ENCODE results near the gene LGALS12. TPM values are rescaled to one million over a fixed set of nuclear protein-coding genes. Genes with fewer than 3 reads are reported as not detected.

LGALS12 gene
- polyA plus RNA-seq, 2 of the 4 experiments (the other 2 are of a cell fraction): not detected

DNA sequence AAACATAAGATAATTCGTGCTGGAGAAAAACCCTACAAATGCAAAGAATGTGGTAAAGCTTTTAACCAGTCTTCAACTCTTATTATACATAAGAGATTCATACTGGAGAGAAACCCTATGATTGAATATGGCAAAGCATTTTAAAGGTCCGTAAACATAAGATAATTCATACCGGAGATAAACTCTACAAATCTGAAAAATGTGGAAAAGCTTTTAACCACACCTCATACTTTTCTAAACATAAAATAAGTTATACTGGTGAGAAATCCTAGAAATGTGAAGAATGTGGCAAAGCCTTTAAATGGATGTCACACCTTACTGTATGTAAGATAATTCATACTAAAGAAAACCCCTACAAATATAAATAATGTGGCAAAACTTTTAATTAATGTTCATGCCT lies 35.6 kb upstream of the LGALS12 start:
- Histone ChIP-seq H3K9me3 (peaks cover 25% of the 10 kb centered on the region), H3K4me3 (no peak overlapping the region), H3K4me1 (no peaks in the 10 kb centered on the region), H3K27ac (no peak overlapping the region), H3K4me2 (no peak overlapping the region)
- ChIA-PET CTCF (interaction anchor here (1.1 to 1.2 kb wide), 2 partner anchors 8 to 9 kb away, joined by 4 read pairs; no protein-coding TSS in a partner anchor), POLR2A (no interaction called here)
- 33% methylated on average over 3 of the region's 3 CpGs for WGBS (ENCODE audit: missing lambda C conversion rate)
- FAIRE-seq (no peak), ATAC-seq (no peak), DNase-seq (ENCODE audit: low read depth in 1 of 2, low spot score in 1 of 2) (no peak)
- TF ChIP-seq, protein P1, sequence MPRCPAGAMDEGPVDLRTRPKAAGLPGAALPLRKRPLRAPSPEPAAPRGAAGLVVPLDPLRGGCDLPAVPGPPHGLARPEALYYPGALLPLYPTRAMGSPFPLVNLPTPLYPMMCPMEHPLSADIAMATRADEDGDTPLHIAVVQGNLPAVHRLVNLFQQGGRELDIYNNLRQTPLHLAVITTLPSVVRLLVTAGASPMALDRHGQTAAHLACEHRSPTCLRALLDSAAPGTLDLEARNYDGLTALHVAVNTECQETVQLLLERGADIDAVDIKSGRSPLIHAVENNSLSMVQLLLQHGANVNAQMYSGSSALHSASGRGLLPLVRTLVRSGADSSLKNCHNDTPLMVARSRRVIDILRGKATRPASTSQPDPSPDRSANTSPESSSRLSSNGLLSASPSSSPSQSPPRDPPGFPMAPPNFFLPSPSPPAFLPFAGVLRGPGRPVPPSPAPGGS (IDR thresholded peaks at IDR 0.05): no peak
- no peak for TF ChIP-seq MYC (IDR thresholded peaks at IDR 0.05; ENCODE audit: borderline replicate concordance, low read length)
- TF ChIP-seq NPAS2 (CRISPR knock-in tag; IDR thresholded peaks at IDR 0.05; ENCODE audit: borderline replicate concordance): no peak
- no peak for TF ChIP-seq ZFP36 (IDR thresholded peaks at IDR 0.05; ENCODE audit: borderline replicate concordance, partially characterized antibody)
- no peak for TF ChIP-seq CEBPB (IDR thresholded peaks at IDR 0.05)
- TF ChIP-seq PHF8 (IDR thresholded peaks at IDR 0.05; ENCODE audit: borderline replicate concordance, low read depth): no peak
- no peak for TF ChIP-seq CBX2 (IDR thresholded peaks at IDR 0.05; ENCODE audit: borderline replicate concordance, low read depth)
- no peak for TF ChIP-seq CHD2 (IDR thresholded peaks at IDR 0.05; ENCODE audit: low read length, partially characterized antibody)
- TF ChIP-seq HEYL (CRISPR knock-in tag; IDR thresholded peaks at IDR 0.05): no peak
- TF ChIP-seq FOSL2 (IDR thresholded peaks at IDR 0.05): no peak
- no peak for TF ChIP-seq FOSL2 (CRISPR knock-in tag; IDR thresholded peaks at IDR 0.05)
- no peak for TF ChIP-seq HOXB5 (CRISPR knock-in tag; IDR thresholded peaks at IDR 0.05)
- no peak for TF ChIP-seq ZNF302 (CRISPR knock-in tag; IDR thresholded peaks at IDR 0.05)
- TF ChIP-seq, protein P2, sequence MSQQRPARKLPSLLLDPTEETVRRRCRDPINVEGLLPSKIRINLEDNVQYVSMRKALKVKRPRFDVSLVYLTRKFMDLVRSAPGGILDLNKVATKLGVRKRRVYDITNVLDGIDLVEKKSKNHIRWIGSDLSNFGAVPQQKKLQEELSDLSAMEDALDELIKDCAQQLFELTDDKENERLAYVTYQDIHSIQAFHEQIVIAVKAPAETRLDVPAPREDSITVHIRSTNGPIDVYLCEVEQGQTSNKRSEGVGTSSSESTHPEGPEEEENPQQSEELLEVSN (IDR thresholded peaks at IDR 0.05; ENCODE audit: borderline replicate concordance, low read depth): no peak
- no peak for TF ChIP-seq EP300 (IDR thresholded peaks at IDR 0.05)
- TF ChIP-seq EHMT2 (IDR thresholded peaks at IDR 0.05; ENCODE audit: low read depth): no peak
- no peak for TF ChIP-seq NR3C1 (IDR thresholded peaks at IDR 0.05)
- TF ChIP-seq CHD4 (IDR thresholded peaks at IDR 0.05; ENCODE audit: borderline replicate concordance): no peak

- FAIRE-seq (no peak), DNase-seq (ENCODE audit: low read depth in 1 of 2, low spot score in 1 of 2) (no peak), ATAC-seq (no peak)
- CTCF ChIA-PET: interaction anchor here (1.1 kb wide), 1 partner anchor 163 kb away, joined by 3 read pairs; no protein-coding TSS in a partner anchor
- H3K4me1 ChIP-seq: no peaks in the 10 kb centered on the region
- no peak overlapping the region for H3K4me3 ChIP-seq
- H3K4me2 ChIP-seq: no peak overlapping the region
- peaks cover 36% of the 10 kb centered on the region for H3K9me3 ChIP-seq
- POLR2A ChIA-PET: no interaction called here
- no peak overlapping the region for H3K27ac ChIP-seq
- WGBS (ENCODE audit: missing lambda C conversion rate): 40% methylated on average over 3 of the region's 3 CpGs
- TF ChIP-seq MAZ (IDR thresholded peaks at IDR 0.05; ENCODE audit: borderline replicate concordance, low read depth, low read length) (no peak), CEBPB (IDR thresholded peaks at IDR 0.05) (peak; percentile 57 to 78; a peak in 3 of 4 replicates)
Observed at GRCh38 chr11:63472372-63472771, 33.5 kb upstream of the LGALS12 start.

GRCh38 chr11:63476618-63477017 lies 29.3 kb upstream of the LGALS12 start:
- Histone ChIP-seq H3K4me3 (no peak overlapping the region), H3K9me3 (peaks cover 27% of the 10 kb centered on the region), H3K4me1 (no peaks in the 10 kb centered on the region; the same call in 2 of the 3 replicates), H3K27ac (no peak overlapping the region), H3K4me2 (no peak overlapping the region)
- peak in 1 of 2 experiments; percentile 11 for DNase-seq (ENCODE audit: low read depth in 1 of 2, low spot score in 1 of 2)
- CTCF ChIA-PET: no interaction called here
- no peak for FAIRE-seq
- TF ChIP-seq NPAS2 (CRISPR knock-in tag; IDR thresholded peaks at IDR 0.05; ENCODE audit: borderline replicate concordance) (no peak), HEYL (CRISPR knock-in tag; IDR thresholded peaks at IDR 0.05) (no peak), JUN (IDR thresholded peaks at IDR 0.05) (no peak), RAD21 (conservative IDR thresholded peaks at IDR 0.05 in 1 of 2, IDR thresholded peaks at IDR 0.05 in 1 of 2) (no peak), KDM1A (IDR thresholded peaks at IDR 0.05; ENCODE audit: low read depth) (no peak), HMGXB4 (CRISPR knock-in tag; IDR thresholded peaks at IDR 0.05; ENCODE audit: borderline replicate concordance) (no peak), EHF (CRISPR knock-in tag; IDR thresholded peaks at IDR 0.05) (no peak), HOXB13 (CRISPR knock-in tag; IDR thresholded peaks at IDR 0.05; ENCODE audit: low read depth) (no peak), ZC3H11A (IDR thresholded peaks at IDR 0.05) (no peak)
- TF ChIP-seq, protein P3, sequence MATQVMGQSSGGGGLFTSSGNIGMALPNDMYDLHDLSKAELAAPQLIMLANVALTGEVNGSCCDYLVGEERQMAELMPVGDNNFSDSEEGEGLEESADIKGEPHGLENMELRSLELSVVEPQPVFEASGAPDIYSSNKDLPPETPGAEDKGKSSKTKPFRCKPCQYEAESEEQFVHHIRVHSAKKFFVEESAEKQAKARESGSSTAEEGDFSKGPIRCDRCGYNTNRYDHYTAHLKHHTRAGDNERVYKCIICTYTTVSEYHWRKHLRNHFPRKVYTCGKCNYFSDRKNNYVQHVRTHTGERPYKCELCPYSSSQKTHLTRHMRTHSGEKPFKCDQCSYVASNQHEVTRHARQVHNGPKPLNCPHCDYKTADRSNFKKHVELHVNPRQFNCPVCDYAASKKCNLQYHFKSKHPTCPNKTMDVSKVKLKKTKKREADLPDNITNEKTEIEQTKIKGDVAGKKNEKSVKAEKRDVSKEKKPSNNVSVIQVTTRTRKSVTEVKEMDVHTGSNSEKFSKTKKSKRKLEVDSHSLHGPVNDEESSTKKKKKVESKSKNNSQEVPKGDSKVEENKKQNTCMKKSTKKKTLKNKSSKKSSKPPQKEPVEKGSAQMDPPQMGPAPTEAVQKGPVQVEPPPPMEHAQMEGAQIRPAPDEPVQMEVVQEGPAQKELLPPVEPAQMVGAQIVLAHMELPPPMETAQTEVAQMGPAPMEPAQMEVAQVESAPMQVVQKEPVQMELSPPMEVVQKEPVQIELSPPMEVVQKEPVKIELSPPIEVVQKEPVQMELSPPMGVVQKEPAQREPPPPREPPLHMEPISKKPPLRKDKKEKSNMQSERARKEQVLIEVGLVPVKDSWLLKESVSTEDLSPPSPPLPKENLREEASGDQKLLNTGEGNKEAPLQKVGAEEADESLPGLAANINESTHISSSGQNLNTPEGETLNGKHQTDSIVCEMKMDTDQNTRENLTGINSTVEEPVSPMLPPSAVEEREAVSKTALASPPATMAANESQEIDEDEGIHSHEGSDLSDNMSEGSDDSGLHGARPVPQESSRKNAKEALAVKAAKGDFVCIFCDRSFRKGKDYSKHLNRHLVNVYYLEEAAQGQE (IDR thresholded peaks at IDR 0.05): no peak
- ATAC-seq: no peak
- POLR2A ChIA-PET: no interaction called here
